ENCODE measurements around the gene FAM228B.

Gene FAM228B

GRCh38 chr2:24203787-24204150 lies 80.5 kb downstream of the FAM228B start:
- H3K4me3 ChIP-seq (ENCODE audit: low read depth, low read length), result no peak overlapping the region
- TF ChIP-seq MYC (IDR thresholded peaks at IDR 0.05; ENCODE audit: low read depth, low read length) (no peak), POLR2A (IDR thresholded peaks at IDR 0.05; ENCODE audit: extremely low read depth, insufficient read length) (no peak), CTCF (IDR thresholded peaks at IDR 0.05; ENCODE audit: low read depth, low read length) (no peak), MAX (IDR thresholded peaks at IDR 0.05; ENCODE audit: low read depth, low read length) (no peak)
- no peak for DNase-seq (ENCODE audit: low read depth)

GRCh38 chr2:24204505-24204904 lies 81.2 kb downstream of the FAM228B start:
- no peak for TF ChIP-seq POLR2A (IDR thresholded peaks at IDR 0.05; ENCODE audit: extremely low read depth, insufficient read length)
- TF ChIP-seq CTCF (IDR thresholded peaks at IDR 0.05; ENCODE audit: low read depth, low read length), result no peak
- no peak for TF ChIP-seq MYC (IDR thresholded peaks at IDR 0.05; ENCODE audit: low read depth, low read length)
- no peak for TF ChIP-seq MAX (IDR thresholded peaks at IDR 0.05; ENCODE audit: low read depth, low read length)
- no peak for DNase-seq (ENCODE audit: low read depth)
- H3K4me3 ChIP-seq (ENCODE audit: low read depth, low read length), result no peak overlapping the region

- no peak overlapping the region for H3K4me3 ChIP-seq (ENCODE audit: low read depth, low read length)
- TF ChIP-seq MYC (IDR thresholded peaks at IDR 0.05; ENCODE audit: low read depth, low read length) (no peak), MAX (IDR thresholded peaks at IDR 0.05; ENCODE audit: low read depth, low read length) (no peak), POLR2A (IDR thresholded peaks at IDR 0.05; ENCODE audit: extremely low read depth, insufficient read length) (no peak), CTCF (IDR thresholded peaks at IDR 0.05; ENCODE audit: low read depth, low read length) (no peak)
- DNase-seq (ENCODE audit: low read depth), result no peak
These were observed 81.9 kb downstream of the FAM228B start for GRCh38 chr2:24205131-24205530.

- DNase-seq (ENCODE audit: low read depth), result no peak
- H3K4me3 ChIP-seq (ENCODE audit: low read depth, low read length), result no peak overlapping the region
- TF ChIP-seq CTCF (IDR thresholded peaks at IDR 0.05; ENCODE audit: low read depth, low read length), result no peak
- no peak for TF ChIP-seq MYC (IDR thresholded peaks at IDR 0.05; ENCODE audit: low read depth, low read length)
- TF ChIP-seq MAX (IDR thresholded peaks at IDR 0.05; ENCODE audit: low read depth, low read length), result no peak
- no peak for TF ChIP-seq POLR2A (IDR thresholded peaks at IDR 0.05; ENCODE audit: extremely low read depth, insufficient read length)
These were observed 83.0 kb downstream of the FAM228B start for GRCh38 chr2:24206242-24206641.

- no peak overlapping the region for H3K4me3 ChIP-seq (ENCODE audit: low read depth, low read length)
- no peak for DNase-seq (ENCODE audit: low read depth)
- TF ChIP-seq POLR2A (IDR thresholded peaks at IDR 0.05; ENCODE audit: extremely low read depth, insufficient read length) (no peak), MAX (IDR thresholded peaks at IDR 0.05; ENCODE audit: low read depth, low read length) (no peak), MYC (IDR thresholded peaks at IDR 0.05; ENCODE audit: low read depth, low read length) (no peak), CTCF (IDR thresholded peaks at IDR 0.05; ENCODE audit: low read depth, low read length) (no peak)
These were observed 83.4 kb downstream of the FAM228B start for GRCh38 chr2:24206714-24207113.

GRCh38 chr2:24207359-24207758 lies 84.1 kb downstream of the FAM228B start:
- no peak overlapping the region for H3K4me3 ChIP-seq (ENCODE audit: low read depth, low read length)
- DNase-seq (ENCODE audit: low read depth), result no peak
- no peak for TF ChIP-seq POLR2A (IDR thresholded peaks at IDR 0.05; ENCODE audit: extremely low read depth, insufficient read length)
- no peak for TF ChIP-seq MAX (IDR thresholded peaks at IDR 0.05; ENCODE audit: low read depth, low read length)
- no peak for TF ChIP-seq CTCF (IDR thresholded peaks at IDR 0.05; ENCODE audit: low read depth, low read length)
- TF ChIP-seq MYC (IDR thresholded peaks at IDR 0.05; ENCODE audit: low read depth, low read length), result no peak

All from NB4 (cell line).